Mucosa of stomach (tissue), 1 donor: ENCODE measurements around the gene PLEKHA6.
A peak's percentile ranks its signal among the peaks of the same experiment; 100 is the strongest.

Source experiments
- H3K27me3 ChIP-seq: one replicate; pipeline ENCODE4 v1.7.0; 2013; ENCODE audit warnings: mild to moderate bottlenecking, low read length; ENCODE audit not compliant: control insufficient read depth, insufficient read depth
- H3K36me3 ChIP-seq: one replicate; pipeline ENCODE4 v1.7.0; 2013; ENCODE audit warnings: low read length; ENCODE audit not compliant: control insufficient read depth, insufficient read depth
- H3K4me1 ChIP-seq: one replicate; pipeline ENCODE4 v1.7.0; 2013; ENCODE audit warnings: mild to moderate bottlenecking, low read length; ENCODE audit not compliant: control insufficient read depth, insufficient read depth
- H3K4me3 ChIP-seq: one replicate; pipeline ENCODE4 v1.7.0; 2013; ENCODE audit warnings: low read length
- H3K9ac ChIP-seq: one replicate; pipeline ENCODE4 v1.7.0; 2013; ENCODE audit warnings: mild to moderate bottlenecking, low read length, moderate library complexity
- H3K9me3 ChIP-seq: one replicate; pipeline ENCODE4 v1.7.0; 2013; ENCODE audit warnings: mild to moderate bottlenecking, low read length, moderate library complexity; ENCODE audit not compliant: control insufficient read depth
- donor health status: Pancreatic carcinoma.

The PLEKHA6 gene

DNA sequence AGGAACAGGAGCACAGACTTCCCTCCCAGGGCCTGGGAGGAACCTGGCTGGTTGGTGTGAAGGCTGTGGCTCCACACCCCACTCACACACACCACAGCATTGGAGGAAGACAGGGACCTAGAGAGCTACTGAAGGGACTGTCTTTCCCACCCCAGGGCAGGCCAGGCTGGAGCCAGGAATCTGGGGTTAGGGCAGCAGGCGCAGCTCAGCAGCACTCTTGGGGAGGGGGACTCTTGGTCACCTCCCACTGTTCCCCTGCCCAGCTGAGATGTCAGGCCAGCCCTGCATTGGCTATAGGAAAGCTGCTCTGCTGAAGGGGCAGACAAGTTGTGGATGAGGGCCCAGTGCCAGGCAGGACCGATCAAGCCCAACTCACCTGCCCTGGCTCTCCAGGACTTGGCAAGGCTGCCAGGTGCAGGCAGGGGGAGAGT is 1.6 kb upstream of the PLEKHA6 start:
- Histone ChIP-seq H3K27me3 (no peaks in the 10 kb centered on the region), H3K9me3 (no peaks in the 10 kb centered on the region), H3K4me1 (peaks cover 74% of the 10 kb centered on the region), H3K4me3 (no peak overlapping the region), H3K36me3 (no peaks in the 10 kb centered on the region), H3K9ac (no peak overlapping the region)

- H3K4me1 ChIP-seq, result peaks cover 74% of the 10 kb centered on the region
- H3K36me3 ChIP-seq, result no peaks in the 10 kb centered on the region
- H3K9ac ChIP-seq, result peak overlapping the region; percentile 17
- H3K4me3 ChIP-seq, result no peak overlapping the region
- no peaks in the 10 kb centered on the region for H3K9me3 ChIP-seq
- no peaks in the 10 kb centered on the region for H3K27me3 ChIP-seq
Observed at GRCh38 chr1:204360314-204360713, 585 bp upstream of the PLEKHA6 start.

- Histone ChIP-seq H3K27me3 (no peaks in the 10 kb centered on the region), H3K9me3 (no peaks in the 10 kb centered on the region), H3K9ac (no peak overlapping the region), H3K4me3 (no peak overlapping the region), H3K4me1 (peaks cover 69% of the 10 kb centered on the region), H3K36me3 (no peaks in the 10 kb centered on the region)
Observed at GRCh38 chr1:204359131-204359473, 627 bp downstream of the PLEKHA6 start.

DNA sequence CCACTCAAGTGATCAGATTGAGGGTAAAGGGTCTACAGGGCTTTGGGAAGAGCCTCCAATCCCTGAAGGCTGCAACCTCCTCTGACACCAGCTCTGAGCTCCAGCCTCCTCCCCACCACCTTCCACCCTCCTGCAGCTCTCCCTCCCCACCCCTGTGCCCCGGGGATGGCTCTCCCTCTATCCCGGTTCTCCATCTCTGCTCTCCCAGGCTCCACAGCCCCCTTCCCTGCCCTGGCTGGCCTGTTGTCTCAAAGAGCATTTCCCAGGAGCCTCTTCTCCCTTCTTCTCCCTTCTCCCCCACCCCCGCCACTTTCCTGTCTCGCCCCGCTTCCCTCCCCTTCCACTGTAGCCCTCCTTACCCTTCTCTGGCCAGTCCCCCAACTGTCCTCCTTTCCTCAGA is 1.1 kb downstream of the PLEKHA6 start:
- Histone ChIP-seq H3K9ac (peak overlapping the region; percentile 16), H3K4me1 (peaks cover 64% of the 10 kb centered on the region), H3K4me3 (no peak overlapping the region), H3K9me3 (no peaks in the 10 kb centered on the region), H3K36me3 (no peaks in the 10 kb centered on the region), H3K27me3 (no peaks in the 10 kb centered on the region)

DNA sequence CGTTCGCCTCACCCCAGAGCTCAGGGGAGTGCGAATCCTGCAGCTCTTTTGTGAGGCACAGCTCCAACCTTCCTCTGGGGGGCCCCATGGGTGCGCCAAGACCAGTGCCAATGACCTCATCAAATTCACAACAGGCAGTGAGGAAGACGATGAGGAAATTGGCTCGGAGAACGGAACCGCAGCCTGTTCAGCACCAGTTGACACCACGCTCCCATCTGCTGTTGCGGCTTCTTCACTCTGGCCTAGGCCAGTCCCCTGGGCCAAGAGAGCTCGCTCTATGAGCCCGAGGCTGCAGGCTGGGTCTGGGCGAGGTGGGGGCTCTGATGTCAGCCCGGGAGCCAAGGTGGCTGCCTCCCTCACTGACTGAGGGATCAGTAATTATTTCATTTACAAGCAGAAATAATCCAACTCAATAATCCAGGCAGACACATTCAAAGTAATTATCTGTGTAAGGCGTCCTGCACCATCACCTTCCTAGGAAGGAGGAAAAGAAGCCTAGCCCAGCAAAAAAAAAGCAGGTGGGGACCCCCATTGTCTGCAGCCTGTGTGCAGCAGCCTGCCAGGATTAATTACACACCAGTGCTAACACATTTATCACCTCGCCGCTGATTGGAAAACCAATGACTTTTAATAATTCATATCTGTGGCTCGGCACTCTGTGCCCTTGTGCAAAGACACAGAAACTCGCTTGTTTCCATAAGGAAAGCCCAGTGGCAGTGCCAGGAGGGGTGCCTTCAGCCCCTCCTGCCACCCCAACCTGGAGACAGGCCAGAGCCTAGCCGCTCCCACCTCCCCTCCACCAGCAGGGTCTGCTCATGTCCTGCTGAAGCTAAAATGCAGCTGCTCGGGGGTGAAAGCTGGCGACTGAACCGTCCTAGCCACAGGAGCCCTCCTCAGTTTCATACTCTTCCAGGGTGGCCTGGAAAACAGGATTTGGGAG is 1.9 kb downstream of the PLEKHA6 start:
- Histone ChIP-seq H3K27me3 (no peaks in the 10 kb centered on the region), H3K9me3 (no peaks in the 10 kb centered on the region), H3K4me3 (no peak overlapping the region), H3K36me3 (no peaks in the 10 kb centered on the region), H3K4me1 (peaks cover 56% of the 10 kb centered on the region), H3K9ac (peak overlapping the region; percentile 16)

GRCh38 chr1:204356997-204357396 is 2.7 kb downstream of the PLEKHA6 start:
- Histone ChIP-seq H3K4me1 (peaks cover 49% of the 10 kb centered on the region), H3K27me3 (no peaks in the 10 kb centered on the region), H3K9me3 (no peaks in the 10 kb centered on the region), H3K36me3 (no peaks in the 10 kb centered on the region), H3K4me3 (no peak overlapping the region), H3K9ac (no peak overlapping the region)

GRCh38 chr1:204355913-204356312 is 3.8 kb downstream of the PLEKHA6 start:
- H3K27me3 ChIP-seq, result no peaks in the 10 kb centered on the region
- H3K36me3 ChIP-seq, result no peaks in the 10 kb centered on the region

GRCh38 chr1:204354579-204354978 is 5.2 kb downstream of the PLEKHA6 start:
- H3K9me3 ChIP-seq, result no peaks in the 10 kb centered on the region
- no peaks in the 10 kb centered on the region for H3K36me3 ChIP-seq
- H3K27me3 ChIP-seq, result no peaks in the 10 kb centered on the region
- H3K4me1 ChIP-seq, result peaks cover 49% of the 10 kb centered on the region
- no peak overlapping the region for H3K4me3 ChIP-seq
- no peak overlapping the region for H3K9ac ChIP-seq

More at GRCh38 chr1:204355913-204356312, 3.8 kb downstream of the PLEKHA6 start:
- peaks cover 49% of the 10 kb centered on the region for H3K4me1 ChIP-seq
- no peak overlapping the region for H3K4me3 ChIP-seq
- no peak overlapping the region for H3K9ac ChIP-seq
- no peaks in the 10 kb centered on the region for H3K9me3 ChIP-seq

DNA sequence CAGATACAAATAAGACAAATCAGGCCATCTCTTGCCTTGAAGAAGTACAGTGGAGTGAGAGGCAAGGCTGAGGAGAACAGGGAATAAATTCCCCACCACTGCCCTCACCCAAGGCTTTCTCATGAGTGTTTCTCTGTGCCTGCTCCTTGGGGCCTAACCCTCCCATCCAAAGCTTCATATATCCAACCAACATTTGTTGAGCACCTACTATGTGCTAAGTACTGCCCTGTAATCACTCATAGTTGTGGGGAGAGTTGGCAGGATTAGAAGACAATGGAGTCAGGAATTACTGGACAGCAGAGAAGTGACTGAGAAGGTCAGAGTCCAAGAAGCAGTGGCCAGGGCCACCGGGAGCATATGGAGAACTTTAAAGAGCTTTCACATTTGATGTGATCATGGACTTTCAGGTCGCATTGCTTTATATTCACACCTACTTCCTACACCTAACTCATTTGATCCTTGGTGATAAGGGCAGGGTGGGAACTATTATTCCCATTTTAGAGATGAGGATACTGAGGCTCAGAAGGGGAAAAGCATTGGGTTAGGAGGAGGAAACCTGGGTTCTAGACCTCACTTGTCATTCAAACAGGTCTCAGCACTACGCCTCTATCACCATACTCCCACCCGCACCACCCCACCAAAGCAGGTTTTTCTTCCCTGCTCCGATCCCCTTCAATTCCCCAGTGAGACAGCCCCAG is 6.4 kb downstream of the PLEKHA6 start:
- no peaks in the 10 kb centered on the region for H3K36me3 ChIP-seq
- H3K4me3 ChIP-seq, result no peak overlapping the region
- no peaks in the 10 kb centered on the region for H3K9me3 ChIP-seq
- H3K9ac ChIP-seq, result no peak overlapping the region
- peaks cover 49% of the 10 kb centered on the region for H3K4me1 ChIP-seq
- H3K27me3 ChIP-seq, result no peaks in the 10 kb centered on the region

DNA sequence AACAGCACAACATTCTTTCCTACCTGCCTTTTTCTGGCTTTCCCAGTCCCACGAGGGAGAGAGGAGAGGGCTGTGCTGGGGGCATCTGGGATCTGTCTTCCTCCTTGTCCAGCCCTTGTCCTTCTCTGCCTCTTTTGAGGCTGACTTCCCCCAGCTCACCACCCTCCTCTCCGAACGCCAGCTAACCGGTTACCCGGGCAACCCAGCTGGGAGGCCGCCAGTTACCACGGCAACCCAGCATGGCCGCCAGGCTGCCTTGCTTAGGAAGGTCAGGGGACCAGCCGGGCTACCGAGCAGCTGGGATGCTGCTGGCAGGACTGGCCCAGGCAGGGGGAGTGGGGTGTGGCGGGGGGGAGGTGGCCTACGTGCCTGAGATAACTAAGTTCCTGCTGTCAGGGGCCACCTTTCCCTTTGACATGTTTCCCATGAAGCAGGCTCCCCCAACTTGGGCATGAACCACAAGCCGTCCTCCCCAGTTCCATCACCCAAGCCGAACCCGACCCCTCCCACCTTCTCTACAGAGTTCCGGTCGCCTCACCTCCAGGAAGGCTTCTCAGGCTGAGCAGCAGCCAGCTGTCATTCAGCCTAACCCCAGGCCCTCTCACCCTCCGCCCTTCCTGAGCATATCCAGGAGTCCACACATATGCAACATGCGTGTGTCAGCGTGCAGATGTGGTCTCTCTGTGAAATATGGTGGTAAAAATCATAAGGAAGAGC is 8.7 kb downstream of the PLEKHA6 start:
- Histone ChIP-seq H3K4me1 (peaks cover 56% of the 10 kb centered on the region), H3K9me3 (no peaks in the 10 kb centered on the region), H3K27me3 (no peaks in the 10 kb centered on the region), H3K36me3 (no peaks in the 10 kb centered on the region), H3K4me3 (no peak overlapping the region), H3K9ac (peak overlapping the region; percentile 56)

DNA sequence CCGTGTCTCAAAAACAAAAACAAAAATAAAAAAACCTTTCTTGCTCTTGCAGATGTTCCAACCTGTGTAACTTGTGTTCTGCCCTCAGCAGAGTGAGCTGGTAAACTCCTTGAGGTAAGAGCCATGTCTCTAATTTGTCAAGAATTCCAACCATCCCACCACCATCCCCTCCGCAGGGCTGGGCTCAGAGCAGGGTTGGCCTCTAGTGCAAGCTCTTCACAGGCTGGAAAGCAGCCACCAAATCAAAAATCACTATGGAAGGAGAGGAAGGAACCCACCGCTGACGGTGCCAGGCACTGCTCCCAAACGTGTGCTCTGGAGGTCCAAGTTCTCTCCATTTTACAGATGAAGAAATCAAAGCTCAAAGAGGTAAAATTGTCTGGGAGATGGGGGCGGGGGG is 9.4 kb downstream of the PLEKHA6 start:
- Histone ChIP-seq H3K4me3 (no peak overlapping the region), H3K9ac (peak overlapping the region; percentile 56)

GRCh38 chr1:204349602-204350001 is 10.1 kb downstream of the PLEKHA6 start:
- H3K36me3 ChIP-seq, result no peaks in the 10 kb centered on the region
- no peak overlapping the region for H3K4me3 ChIP-seq
- no peaks in the 10 kb centered on the region for H3K9me3 ChIP-seq
- H3K9ac ChIP-seq, result no peak overlapping the region
- no peaks in the 10 kb centered on the region for H3K27me3 ChIP-seq
- H3K4me1 ChIP-seq, result peaks cover 70% of the 10 kb centered on the region

More for the DNA sequence above, 9.4 kb downstream of the PLEKHA6 start:
- Histone ChIP-seq H3K9me3 (no peaks in the 10 kb centered on the region), H3K36me3 (no peaks in the 10 kb centered on the region), H3K4me1 (peaks cover 63% of the 10 kb centered on the region), H3K27me3 (no peaks in the 10 kb centered on the region)
